GM12878 (cell line): Measurements from ENCODE around the gene NET1. TPM values are rescaled to one million over a fixed set of nuclear protein-coding genes. Genes with fewer than 3 reads are reported as not detected.

Experiments
- ATAC-seq: fragments of 200-7000 bp; cut with Tn5 transposase; 3 replicates; pipeline ENCODE4 v1.9.1; 2020; ENCODE audit warnings: mild to moderate bottlenecking, moderate library complexity
- BruUV-seq: library from RNA; stranded (reverse); fragments of 400-500 nt; replicated peaks from 2 replicates; lab custom pipeline; 2021; lab: Mats Ljungman, UMichigan
- CTCF ChIA-PET: fragments of 300-600 bp; sonication (Branson Sonifier 250); formaldehyde crosslinking; extraction: SDS; loops from one replicate; lab custom pipeline; 2021; ENCODE audit warnings: inconsistent platforms; lab: Yijun Ruan, JAX
- POLR2A ChIA-PET: fragments of 350-600 bp; formaldehyde crosslinking; extraction: SDS; loops from one replicate; lab custom pipeline; 2021; ENCODE audit warnings: inconsistent platforms; lab: Charles Lee
- RAD21 ChIA-PET: fragments of 300-600 bp; sonication (Branson Sonifier 250); formaldehyde crosslinking; loops from one replicate; lab custom pipeline; 2023; ENCODE audit warnings: antibody characterized with exemption; ENCODE audit not compliant: unreplicated experiment; lab: Charles Lee
- SMC1A ChIA-PET: fragments of 300-600 bp; sonication (Branson Sonifier 250); formaldehyde crosslinking; loops from one replicate; lab custom pipeline; 2023; ENCODE audit not compliant: unreplicated experiment, uncharacterized antibody; lab: Charles Lee
- DNase-seq: peaks from one replicate; pipeline ENCODE4 v3.0.0-alpha.2; 2011; ENCODE audit warnings: low read depth, low spot score
- FAIRE-seq: peaks from 3 replicates; lab custom pipeline; 2011; peaks lifted over from hg19 to GRCh38; lab: Jason Lieb, UNC
- H2AFZ ChIP-seq: 2 replicates; pipeline ENCODE4 v1.6.0; 2011; ENCODE audit warnings: low read depth, low read length, control low read depth; ENCODE audit not compliant: control insufficient read depth
- H3K27ac ChIP-seq: 2 replicates; pipeline ENCODE4 v1.5.1; 2011; ENCODE audit warnings: control low read depth; ENCODE audit not compliant: control insufficient read depth, insufficient read depth
- H3K27me3 ChIP-seq, 2 experiments: replicated peaks in 1 of 2; 2 replicates each; pipeline versions ENCODE4 v1.6.0 to v1.6.1; 2011; ENCODE audit warnings: low read length in 1 of 2; ENCODE audit not compliant: control insufficient read depth in 2 of 2, insufficient read depth in 2 of 2
- H3K36me3 ChIP-seq, 2 experiments: 2 replicates each; pipeline ENCODE4 v1.5.1; 2011; ENCODE audit warnings: low read length in 1 of 2; ENCODE audit not compliant: control insufficient read depth in 2 of 2, insufficient read depth in 2 of 2
- H3K4me1 ChIP-seq: 2 replicates; pipeline ENCODE4 v1.6.1; 2011; ENCODE audit warnings: mild to moderate bottlenecking, low read length, moderate library complexity, mixed read lengths; ENCODE audit not compliant: control insufficient read depth, insufficient read depth
- H3K4me2 ChIP-seq: 2 replicates; pipeline ENCODE4 v1.6.0; 2011; ENCODE audit warnings: control low read depth; ENCODE audit not compliant: control insufficient read depth, insufficient read depth
- H3K4me3 ChIP-seq: fragments of 200-600 bp; sonication (generic); 2 replicates; pipeline ENCODE4 v1.5.1; 2016
- H3K79me2 ChIP-seq: 2 replicates; pipeline ENCODE4 v1.6.0; 2011; ENCODE audit warnings: low read length; ENCODE audit not compliant: control insufficient read depth, insufficient read depth
- H3K9ac ChIP-seq: 2 replicates; pipeline ENCODE4 v1.8.0; 2011; ENCODE audit warnings: low read length, control low read depth, mixed read lengths; ENCODE audit not compliant: control insufficient read depth, insufficient read depth
- H3K9me3 ChIP-seq: replicated peaks from 3 replicates; pipeline ENCODE4 v1.5.1; 2011; ENCODE audit warnings: mild to moderate bottlenecking, low read length; ENCODE audit not compliant: control insufficient read depth, insufficient read depth
- H4K20me1 ChIP-seq: 2 replicates; pipeline ENCODE4 v1.6.0; 2011; ENCODE audit not compliant: control insufficient read depth, insufficient read depth
- BHLHE40 ChIP-seq, 2 experiments: fragments of 450-650 bp in 1 of 2; IDR thresholded peaks; 2 replicates each; pipeline ENCODE4 v1.6.1; 2011 to 2017; ENCODE audit warnings: low read depth in 2 of 2, borderline replicate concordance in 1 of 2, improper control_type of control experiment in 1 of 2, low read length in 1 of 2, mild to moderate bottlenecking in 1 of 2
- BMI1 ChIP-seq: fragments of 450-650 bp; IDR thresholded peaks from 2 replicates; pipeline ENCODE4 v1.6.1; 2016; ENCODE audit warnings: mild to moderate bottlenecking, moderate library complexity, borderline replicate concordance
- CBX3 ChIP-seq: fragments of 200-600 bp; sonication (generic); IDR thresholded peaks from 2 replicates; pipeline ENCODE4 v1.6.1; 2016; ENCODE audit warnings: low read depth, borderline replicate concordance
- GABPA ChIP-seq: IDR thresholded peaks from 2 replicates; pipeline ENCODE4 v1.6.1; 2014; ENCODE audit warnings: antibody characterized with exemption, low read depth, mild to moderate bottlenecking, inconsistent platforms
- HDGF ChIP-seq: fragments of 450-650 bp; IDR thresholded peaks from 2 replicates; pipeline ENCODE4 v1.6.1; 2016; ENCODE audit warnings: antibody characterized with exemption
- NBN ChIP-seq: fragments of 450-650 bp; IDR thresholded peaks from 2 replicates; pipeline ENCODE4 v1.6.1; 2016
- NFXL1 ChIP-seq: fragments of 450-650 bp; IDR thresholded peaks from 2 replicates; pipeline ENCODE4 v1.6.1; 2017; ENCODE audit warnings: antibody characterized with exemption, mild to moderate bottlenecking, borderline replicate concordance
- NR2C2 ChIP-seq: IDR thresholded peaks from 2 replicates; pipeline ENCODE4 v1.6.1; 2011; ENCODE audit warnings: borderline replicate concordance, low read depth; ENCODE audit not compliant: control insufficient read depth, insufficient read length
- NRF1 ChIP-seq: conservative IDR thresholded peaks from 2 replicates; pipeline ENCODE4 v1.6.1; 2011; ENCODE audit warnings: mild to moderate bottlenecking, low read depth, low read length, improper control_type of control experiment
- ZBTB40 ChIP-seq: fragments of 450-650 bp; IDR thresholded peaks from 2 replicates; pipeline ENCODE4 v1.6.1; 2016; ENCODE audit warnings: mild to moderate bottlenecking, moderate library complexity, borderline replicate concordance
- ZNF217 ChIP-seq: fragments of 450-650 bp; IDR thresholded peaks from 2 replicates; pipeline ENCODE4 v1.6.1; 2017; ENCODE audit warnings: antibody characterized with exemption, mild to moderate bottlenecking
- WGBS: methylation state at CpG from one replicate; pipeline ENCODE4 v1.1.6; 2016; ENCODE audit warnings: low lambda C conversion rate; ENCODE audit not compliant: insufficient replicate concordance, insufficient coverage; ENCODE audit errors: missing lambda C conversion rate; 5-methylcytosine and 5-hydroxymethylcytosine counted together
- in situ Hi-C: fragments of 300-500 bp; cut with MboI; formaldehyde crosslinking; loops from 9 replicates; pipeline ENCODE4 v1.14.3; 2018; ENCODE audit warnings: mixed read lengths
- intact Hi-C: fragments of 100-400 bp; cut with micrococcal nuclease; formaldehyde crosslinking; loops from one replicate; pipeline ENCODE4 v1.14.2; 2022; ENCODE audit not compliant: unreplicated experiment
- polyA plus RNA-seq, 11 experiments: library from polyadenylated mRNA; depleted of rRNA in 4 of 11; unstranded in 6 of 11; stranded (reverse) in 5 of 11; fragments of >200 nt; fragmentation: Nextera tagmentation in 4 of 11; fragmentation: Illumina TruSeq in 1 of 11; extraction: Ambion mirVana in 4 of 11; extraction: Trizol in 1 of 11; gene quantifications; 1 replicate in 1 of 11; 2 replicates in 10 of 11; pipeline versions ENCODE4 v1.2.1 to v1.2.3, GENCODE V29; 2011 to 2016; ENCODE audit warnings: inconsistent platforms in 2 of 11, missing spikeins in 2 of 11, low read depth in 1 of 11
- total RNA-seq, 4 experiments: library from RNA; depleted of rRNA in 3 of 4; stranded (reverse); fragments of >200 nt in 3 of 4; fragmentation: Illumina TruSeq in 1 of 4; extraction: Trizol in 1 of 4; gene quantifications; 2 replicates each; pipeline versions ENCODE4 v1.2.1 to v1.2.3, GENCODE V29; 2013 to 2021
- TF ChIP-seq, protein P1 (sequence below): fragments of 450-650 bp; formaldehyde crosslinking; IDR thresholded peaks from 2 replicates; pipeline ENCODE4 v1.5.0; 2022; ENCODE audit warnings: mild to moderate bottlenecking, missing genetic modification characterization

The NET1 gene
- total and polyA plus RNA-seq, 10 of the 15 experiments (the other 5 are each of a cell fraction or from before 2014, with no cell fraction given): 6.5 to 22.7 (median 18.4) TPM

GRCh38 chr10:5492929-5493576 is 80.7 kb downstream of the NET1 start:
- no peak for FAIRE-seq
- RAD21 ChIA-PET: no interaction called here
- intact Hi-C loops (no loop called here), in situ Hi-C loops (no loop called here)
- TF ChIP-seq HDGF (no peak), NR2C2 (no peak), NRF1 (no peak), ZBTB40 (no peak), NFXL1 (no peak), NBN (no peak), BHLHE40 (IDR thresholded peaks at IDR 0.05; ENCODE audit: borderline replicate concordance in 1 of 2, low read depth in 2 of 2, low read length in 1 of 2) (no peak), BMI1 (no peak), CBX3 (no peak), ZNF217 (no peak), GABPA (no peak)
- TF ChIP-seq, protein P1, sequence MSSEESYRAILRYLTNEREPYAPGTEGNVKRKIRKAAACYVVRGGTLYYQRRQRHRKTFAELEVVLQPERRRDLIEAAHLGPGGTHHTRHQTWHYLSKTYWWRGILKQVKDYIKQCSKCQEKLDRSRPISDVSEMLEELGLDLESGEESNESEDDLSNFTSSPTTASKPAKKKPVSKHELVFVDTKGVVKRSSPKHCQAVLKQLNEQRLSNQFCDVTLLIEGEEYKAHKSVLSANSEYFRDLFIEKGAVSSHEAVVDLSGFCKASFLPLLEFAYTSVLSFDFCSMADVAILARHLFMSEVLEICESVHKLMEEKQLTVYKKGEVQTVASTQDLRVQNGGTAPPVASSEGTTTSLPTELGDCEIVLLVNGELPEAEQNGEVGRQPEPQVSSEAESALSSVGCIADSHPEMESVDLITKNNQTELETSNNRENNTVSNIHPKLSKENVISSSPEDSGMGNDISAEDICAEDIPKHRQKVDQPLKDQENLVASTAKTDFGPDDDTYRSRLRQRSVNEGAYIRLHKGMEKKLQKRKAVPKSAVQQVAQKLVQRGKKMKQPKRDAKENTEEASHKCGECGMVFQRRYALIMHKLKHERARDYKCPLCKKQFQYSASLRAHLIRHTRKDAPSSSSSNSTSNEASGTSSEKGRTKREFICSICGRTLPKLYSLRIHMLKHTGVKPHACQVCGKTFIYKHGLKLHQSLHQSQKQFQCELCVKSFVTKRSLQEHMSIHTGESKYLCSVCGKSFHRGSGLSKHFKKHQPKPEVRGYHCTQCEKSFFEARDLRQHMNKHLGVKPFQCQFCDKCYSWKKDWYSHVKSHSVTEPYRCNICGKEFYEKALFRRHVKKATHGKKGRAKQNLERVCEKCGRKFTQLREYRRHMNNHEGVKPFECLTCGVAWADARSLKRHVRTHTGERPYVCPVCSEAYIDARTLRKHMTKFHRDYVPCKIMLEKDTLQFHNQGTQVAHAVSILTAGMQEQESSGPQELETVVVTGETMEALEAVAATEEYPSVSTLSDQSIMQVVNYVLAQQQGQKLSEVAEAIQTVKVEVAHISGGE: no peak
- no peak for DNase-seq
- SMC1A ChIA-PET: no interaction called here
- Histone ChIP-seq H3K9ac (no peak overlapping the region), H3K4me3 (no peak overlapping the region), H3K4me2 (no peak overlapping the region), H3K27ac (no peak overlapping the region), H3K79me2 (no peaks in the 10 kb centered on the region), H4K20me1 (no peaks in the 10 kb centered on the region), H2AFZ (no peak overlapping the region), H3K36me3 (no peaks in the 10 kb centered on the region), H3K9me3 (peaks cover 3% of the 10 kb centered on the region; the same call in 2 of the 3 replicates), H3K27me3 (no peaks in the 10 kb centered on the region; a peak in 3 of 4 replicates), H3K4me1 (no peaks in the 10 kb centered on the region)
- CTCF ChIA-PET: no interaction called here
- POLR2A ChIA-PET: no interaction called here
- no peak for ATAC-seq
- 57% methylated on average over 13 of the region's 13 CpGs for WGBS
- BruUV-seq: no TSS peak
